Astrocyte (in vitro differentiated cells and primary cell): ENCODE results near the gene ICOS.

Experiments
- CTCF ChIP-seq: IDR thresholded peaks from 2 replicates; pipeline ENCODE4 v1.5.1; 2011; ENCODE audit warnings: low read depth, mild to moderate bottlenecking, inconsistent platforms, low read length, moderate library complexity; ENCODE audit not compliant: insufficient read depth
- EZH2 ChIP-seq: IDR thresholded peaks from 2 replicates; pipeline ENCODE4 v1.6.1; 2012; ENCODE audit warnings: mild to moderate bottlenecking, low read length, inconsistent platforms; ENCODE audit not compliant: insufficient read depth

- TF ChIP-seq CTCF (no peak), EZH2 (no peak)
Observed at GRCh38 chr2:203993560-203993959, 57.0 kb downstream of the ICOS start.
